ENCODE measurements around the gene TBXAS1.
"Not testable (repeated sequence)": the region's sequence is repeated elsewhere in the genome, so short reads cannot be mapped to it uniquely, and the experiment has no call there.

TBXAS1 gene

GRCh38 chr7:139916717-139917395, 87.8 kb downstream of the TBXAS1 start:
- no peak for DNase-seq

- no peak for DNase-seq
These were observed 88.8 kb downstream of the TBXAS1 start for GRCh38 chr7:139917851-139918250.

- DNase-seq: no peak
These were observed 89.4 kb downstream of the TBXAS1 start for GRCh38 chr7:139918480-139918879.

DNA sequence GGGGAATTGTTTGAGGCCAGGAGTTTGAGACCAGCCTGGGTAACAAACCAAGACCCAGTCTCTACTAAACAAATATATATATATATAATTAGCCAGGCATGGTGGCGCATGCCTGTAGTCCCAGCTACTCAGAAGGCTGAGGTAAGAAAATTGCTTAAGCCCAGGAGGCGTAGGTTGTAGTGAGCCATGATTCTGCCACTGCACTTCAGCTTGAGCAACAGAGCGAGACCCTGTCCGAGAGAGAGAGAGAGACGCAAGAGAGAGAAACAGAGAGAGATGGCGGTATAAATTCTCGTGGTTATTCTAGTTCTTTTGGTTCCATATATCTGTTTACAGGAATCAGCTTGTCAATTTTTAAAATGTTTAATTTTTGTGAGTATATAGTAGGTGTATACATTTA, 94.0 kb downstream of the TBXAS1 start:
- DNase-seq: no peak

GRCh38 chr7:139924461-139924860, 95.4 kb downstream of the TBXAS1 start:
- no peak for DNase-seq

GRCh38 chr7:139929221-139929620, 100.2 kb downstream of the TBXAS1 start:
- not testable (repeated sequence) for DNase-seq

GRCh38 chr7:139930286-139930965, 101.4 kb downstream of the TBXAS1 start:
- no peak for DNase-seq

DNA sequence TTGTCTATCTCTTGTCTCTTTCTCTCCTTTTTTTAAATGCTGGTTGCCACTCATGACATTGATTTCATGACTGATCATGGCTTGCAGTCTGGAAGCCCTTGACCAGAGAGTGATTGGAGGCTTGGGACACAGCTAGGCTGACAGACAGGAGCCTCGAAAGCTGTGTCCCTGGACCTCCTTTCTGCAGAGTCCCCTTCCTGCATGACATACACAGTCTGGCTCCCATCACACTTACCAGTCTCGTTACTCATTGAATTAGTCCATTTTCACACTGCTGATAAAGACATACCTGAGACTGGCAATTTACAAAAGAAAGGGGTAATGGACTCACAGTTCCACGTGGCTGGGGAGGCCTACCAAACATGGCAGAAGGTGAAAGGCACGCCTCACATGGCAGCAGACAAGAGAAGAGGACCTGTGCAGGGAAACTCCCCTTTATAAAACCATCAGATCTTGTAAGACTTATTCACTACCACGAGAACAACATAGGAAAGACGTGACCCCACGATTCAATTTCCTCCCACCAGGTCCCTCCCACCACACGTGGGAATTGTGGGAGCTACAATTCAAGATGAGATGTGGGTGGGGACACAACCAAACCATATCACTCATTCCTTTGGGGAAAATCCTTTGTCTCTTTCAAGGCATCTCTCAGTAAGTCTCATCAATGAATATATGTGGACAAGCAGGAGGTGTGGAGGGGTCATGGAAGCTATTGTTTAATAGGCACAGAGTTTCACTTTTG, 102.3 kb downstream of the TBXAS1 start:
- no peak for DNase-seq

DNA sequence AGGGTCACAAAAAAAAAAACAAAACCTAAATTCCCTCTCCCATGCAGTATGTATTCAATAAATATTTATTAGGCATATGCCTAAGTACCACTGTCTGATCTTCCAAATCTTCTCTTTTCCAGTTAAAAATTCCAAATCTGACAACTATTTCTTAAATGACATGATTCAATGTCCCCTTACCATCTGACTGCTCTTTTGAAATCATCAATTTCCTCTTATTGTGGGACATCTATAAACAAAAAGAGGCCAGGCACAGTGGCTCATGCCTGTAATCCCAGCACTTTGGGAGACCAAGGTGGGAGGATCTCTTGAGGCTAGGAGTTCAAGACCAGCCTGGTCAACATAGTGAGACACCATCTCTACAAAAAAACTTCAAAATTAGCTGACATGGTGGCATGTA, 103.5 kb downstream of the TBXAS1 start:
- DNase-seq: no peak

DNA sequence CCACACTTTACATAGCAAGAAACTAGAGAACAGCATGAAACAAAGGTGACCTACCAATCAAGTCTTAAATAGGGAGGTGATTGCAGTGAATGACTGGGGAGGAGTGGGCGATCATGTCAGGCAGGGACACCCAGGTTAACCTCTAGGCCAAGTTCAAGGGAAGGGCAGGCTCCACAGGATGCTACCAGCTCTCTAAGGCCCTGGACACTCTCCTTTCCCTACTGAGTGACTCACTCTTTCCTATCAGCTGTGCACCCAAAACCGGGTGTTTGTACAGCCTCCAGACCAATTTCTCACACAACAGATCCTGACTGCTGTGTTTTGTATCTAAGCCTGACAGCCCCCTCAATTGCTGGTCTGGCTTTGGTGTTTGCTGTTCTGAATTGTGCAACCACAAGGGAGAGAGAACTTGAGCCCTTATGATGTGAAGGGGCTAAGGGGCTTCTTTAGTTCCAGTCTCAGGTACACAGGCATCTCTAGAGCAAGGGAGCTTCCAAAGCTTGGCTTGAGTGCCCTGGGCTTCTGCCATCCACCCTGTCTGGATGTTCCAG, 107.8 kb downstream of the TBXAS1 start:
- no peak for DNase-seq

DNA sequence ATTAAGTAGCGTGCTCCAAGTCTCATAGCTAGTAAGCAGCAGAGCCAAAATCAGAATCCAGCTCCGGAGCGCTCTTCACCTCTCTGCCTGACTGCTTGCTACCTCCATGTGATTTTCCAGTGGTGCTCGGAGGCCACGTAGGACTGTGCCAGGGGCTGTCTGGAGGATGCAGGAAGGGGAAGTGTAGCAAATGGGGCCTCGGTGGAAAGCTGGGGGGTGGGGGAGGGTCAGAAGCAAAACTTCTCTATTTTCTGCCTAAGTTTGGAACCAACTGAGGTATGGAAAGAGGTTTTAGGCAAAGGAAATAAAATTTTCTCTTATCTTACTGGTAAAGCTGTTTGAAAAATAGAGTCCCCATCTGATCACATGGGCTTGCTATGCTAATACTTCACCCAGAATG, 108.7 kb downstream of the TBXAS1 start:
- no peak for DNase-seq

- DNase-seq: no peak
These were observed 111.8 kb downstream of the TBXAS1 start for GRCh38 chr7:139940866-139941265.

GRCh38 chr7:139941421-139941820, 112.4 kb downstream of the TBXAS1 start:
- DNase-seq: no peak

DNA sequence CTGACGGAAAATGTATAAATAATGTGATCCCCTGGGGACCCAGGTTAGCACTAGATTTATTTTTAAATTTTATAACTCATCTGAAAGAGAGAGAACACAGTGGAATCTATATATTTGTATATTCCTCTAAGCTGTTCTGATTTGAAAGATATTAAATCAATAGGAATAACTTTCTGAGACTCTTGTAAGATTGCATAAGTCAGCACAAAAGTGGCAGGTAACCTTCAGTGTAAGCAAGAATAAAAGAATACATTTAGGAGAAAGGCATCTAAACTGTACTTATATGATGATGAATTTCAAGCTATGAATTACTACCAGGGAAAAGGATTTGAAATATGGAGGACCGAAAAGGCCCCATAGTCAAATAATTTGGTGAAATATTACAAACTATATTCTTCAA, 112.8 kb downstream of the TBXAS1 start:
- DNase-seq: no peak

DNA sequence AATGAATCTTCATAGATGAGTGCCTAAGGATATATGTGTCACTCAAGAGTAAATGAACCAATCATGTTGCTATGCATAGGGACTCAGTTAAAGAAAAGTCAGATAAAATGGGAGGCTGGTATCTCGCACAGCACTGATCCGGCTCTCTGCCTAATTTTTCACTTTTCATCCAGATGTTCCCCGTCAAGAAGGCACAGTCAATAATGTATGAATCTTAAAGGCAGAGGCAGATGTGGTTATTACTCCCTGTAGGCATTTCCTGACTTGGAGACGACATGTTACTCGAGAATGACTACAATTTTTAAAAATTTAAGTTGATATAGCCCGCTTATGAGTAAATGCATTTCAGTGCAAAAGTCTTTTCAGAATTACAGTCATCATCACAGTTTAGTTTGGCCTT, 113.6 kb downstream of the TBXAS1 start:
- DNase-seq: no peak

GRCh38 chr7:139943401-139943800, 114.3 kb downstream of the TBXAS1 start:
- DNase-seq: no peak

GRCh38 chr7:139944248-139944647, 115.2 kb downstream of the TBXAS1 start:
- no peak for DNase-seq

GRCh38 chr7:139946533-139946932, 117.5 kb downstream of the TBXAS1 start:
- no peak for DNase-seq

GRCh38 chr7:139947021-139947420, 118.0 kb downstream of the TBXAS1 start:
- DNase-seq: no peak

DNA sequence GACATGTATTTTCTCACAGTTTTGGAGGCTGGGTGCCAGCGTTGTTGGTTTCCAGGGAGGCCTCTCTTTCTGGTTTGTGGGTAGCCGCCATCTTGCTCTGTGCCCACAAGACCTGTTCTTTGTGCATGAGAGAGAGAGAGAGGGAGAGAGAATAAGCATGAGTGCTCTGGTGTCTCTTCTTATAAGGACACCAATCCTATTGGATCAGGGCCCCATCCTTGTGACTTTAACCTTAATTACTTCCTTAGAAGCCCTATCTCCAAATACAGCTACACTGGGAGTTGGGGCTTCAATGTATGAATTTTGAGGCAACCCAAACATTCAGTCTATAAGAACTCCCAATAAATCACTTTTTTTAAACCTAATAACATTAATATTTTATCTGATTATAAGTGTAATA, 119.1 kb downstream of the TBXAS1 start:
- no peak for DNase-seq

- DNase-seq: no peak
These were observed 119.7 kb downstream of the TBXAS1 start for GRCh38 chr7:139948587-139949335.

DNA sequence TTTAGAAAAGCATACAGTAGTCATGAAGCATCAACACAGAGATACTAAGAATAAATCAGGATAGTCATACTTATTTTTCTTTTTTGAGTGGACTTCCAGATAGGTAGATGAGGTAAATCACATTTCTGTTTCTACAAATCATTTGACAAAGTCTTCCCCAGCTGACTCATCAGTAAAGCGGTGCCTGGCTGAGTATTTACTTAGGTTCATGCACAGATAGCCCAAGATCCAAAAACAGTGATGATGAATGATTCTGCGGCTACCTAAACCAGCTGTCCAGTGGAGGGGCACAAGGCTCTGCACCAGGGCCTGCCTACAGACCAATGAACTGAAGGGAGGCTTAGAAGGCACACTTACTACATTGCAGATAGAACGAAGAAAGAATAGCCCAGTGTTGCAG, 120.6 kb downstream of the TBXAS1 start:
- no peak for DNase-seq
